ENCODE results near the gene GMPS. TPM values are rescaled to one million over a fixed set of nuclear protein-coding genes. Genes with fewer than 3 reads are reported as not detected.
A peak's percentile ranks its signal among the peaks of the same experiment; 100 is the strongest.

The GMPS gene
- total and polyA plus RNA-seq, 9 of the 15 experiments (the other 6 are each of a cell fraction or from before 2014, with no cell fraction given), result 73.7 to 282 (median 156) TPM

- TF ChIP-seq HMBOX1 (IDR thresholded peaks at IDR 0.05), result peak; percentile 26
- 0 out of 2 replicates have a peak, but pooled peaks have one; percentile 31 for TF ChIP-seq ZC3H8 (IDR thresholded peaks at IDR 0.05)
- TF ChIP-seq HMGN3 (IDR thresholded peaks at IDR 0.05; ENCODE audit: borderline replicate concordance, extremely low read depth, insufficient read length, low read depth, low read length), result no peak
- TF ChIP-seq ZNF449 (CRISPR knock-in tag; IDR thresholded peaks at IDR 0.05), result no peak
- TF ChIP-seq ZNF347 (CRISPR knock-in tag; IDR thresholded peaks at IDR 0.05; ENCODE audit: low read depth), result no peak
- no peak for TF ChIP-seq YY1 (IDR thresholded peaks at IDR 0.05; ENCODE audit: borderline replicate concordance in 1 of 3, control insufficient read depth in 1 of 3, extremely low read depth in 1 of 3, insufficient read depth in 3 of 3, insufficient read length in 1 of 3, insufficient replicate concordance in 2 of 3, low read depth in 1 of 3, low read length in 2 of 3)
- no peak for TF ChIP-seq POLR2H (tag; IDR thresholded peaks at IDR 0.05; ENCODE audit: low read depth)
- TF ChIP-seq E2F1 (CRISPR knock-in tag; IDR thresholded peaks at IDR 0.05), result no peak
- TF ChIP-seq RBM34 (IDR thresholded peaks at IDR 0.05; ENCODE audit: borderline replicate concordance, insufficient read depth, low read length), result no peak
- no peak for TF ChIP-seq ZNF740 (CRISPR knock-in tag; IDR thresholded peaks at IDR 0.05)
- TF ChIP-seq ZNF740 (tag; IDR thresholded peaks at IDR 0.05), result no peak
- no peak for TF ChIP-seq TBL1XR1 (IDR thresholded peaks at IDR 0.05; ENCODE audit: low read length in 2 of 2)
- no peak for TF ChIP-seq STAT6 (CRISPR knock-in tag; IDR thresholded peaks at IDR 0.05)
- no peak for TF ChIP-seq TFAP4 (CRISPR knock-in tag; IDR thresholded peaks at IDR 0.05; ENCODE audit: borderline replicate concordance)
- no peak for TF ChIP-seq CEBPB (tag; IDR thresholded peaks at IDR 0.05)
- no peak for TF ChIP-seq E2F5 (CRISPR knock-in tag; IDR thresholded peaks at IDR 0.05)
Observed at GRCh38 chr3:155889212-155889611, 18.8 kb downstream of the GMPS start (continued).

All from K562 (cell line).